Psoas muscle (tissue), 8 donors: ENCODE measurements around the gene MRPL1. TPM values are rescaled to one million over a fixed set of nuclear protein-coding genes. Genes with fewer than 3 reads are reported as not detected.
A peak's percentile ranks its signal among the peaks of the same experiment; 100 is the strongest.

ENCODE experiments used
- ATAC-seq, 4 donors: fragments of 200-7000 bp; cut with Tn5 transposase; one replicate each; pipeline ENCODE4 v1.9.1; 2020; ENCODE audit warnings: moderate library complexity in 3 of 4, mild to moderate bottlenecking in 2 of 4
- DNase-seq, 2 donors: peaks; one replicate each; pipeline ENCODE4 v3.0.0-alpha.2; 2020
- H3K27ac ChIP-seq: fragments of 200-600 bp; one replicate; pipeline ENCODE4 v1.8.0; 2022
- H3K27me3 ChIP-seq, 3 donors: fragments of 200-600 bp in 1 of 3; one replicate each; pipeline versions ENCODE4 v1.6.1 to v1.8.0; 2013 to 2022; ENCODE audit warnings: low read length in 2 of 3, mild to moderate bottlenecking in 2 of 3, moderate library complexity in 1 of 3; ENCODE audit not compliant: insufficient read depth in 3 of 3
- H3K36me3 ChIP-seq, 2 donors: fragments of 200-600 bp in 1 of 2; one replicate each; pipeline versions ENCODE4 v1.6.1 to v1.8.0; 2013 to 2022; ENCODE audit warnings: low read depth in 1 of 2, mild to moderate bottlenecking in 1 of 2, moderate library complexity in 1 of 2; ENCODE audit not compliant: insufficient read depth in 1 of 2
- H3K4me1 ChIP-seq: fragments of 200-600 bp; one replicate; pipeline ENCODE4 v1.8.0; 2022
- H3K4me3 ChIP-seq: fragments of 200-600 bp; one replicate; pipeline ENCODE4 v1.8.0; 2022; ENCODE audit warnings: mild to moderate bottlenecking
- H3K9me3 ChIP-seq: fragments of 200-600 bp; one replicate; pipeline ENCODE4 v1.8.0; 2022
- CTCF ChIP-seq: fragments of 200-600 bp; IDR thresholded peaks from one replicate; pipeline ENCODE4 v1.8.0; 2022; ENCODE audit warnings: antibody characterized with exemption
- WGBS, 3 donors: extraction: QIAGEN DNeasy Blood & Tissue Kit; methylation state at CpG; one replicate each; pipeline versions ENCODE4 v1.1.6 to v1.1.7; 2013; 5-methylcytosine and 5-hydroxymethylcytosine counted together
- intact Hi-C, 2 donors: fragments of 100-400 bp; cut with DNase I; formaldehyde crosslinking; loops; one replicate each; pipeline versions ENCODE4 v1.11.0 to v1.14.2; 2022
- polyA plus RNA-seq, 3 donors: library from polyadenylated mRNA; stranded (reverse); fragments of 200-250 nt; gene quantifications; one replicate each; pipeline ENCODE4 v1.2.3, GENCODE V29; 2013
- total RNA-seq, 4 donors: library from RNA; stranded (reverse); fragmentation: NEBNext Ultra II Directional in 2 of 4; extraction: Animal tissue kit (Norgen Biotek cat#: 25700) in 2 of 4; gene quantifications; one replicate each; pipeline versions ENCODE4 v1.2.1 to v1.2.4, GENCODE V29; 2021 to 2023
- donor health status: healthy with polysubstance abuse.
- donor health status: DM: no; HTN: no; CAD: no; lungs with moderate emphysema.
- donor health status: Bipolar disorder and iron deficiency.
- donor health status: healthy.
- donor health status: DM: yes; HTN: yes; CAD: no.
- donor health status: DM: no; HTN: no; CAD: no.
- donor health status: DM: no; HTN: no; CAD: no.
- donor health status: DM: yes; HTN: yes; CAD: no.

The MRPL1 gene
- total and polyA plus RNA-seq, 7 donors, result 28.1 to 64.6 (median 38.3) TPM

GRCh38 chr4:77820649-77821561 is 41.7 kb upstream of the MRPL1 start:
- Histone ChIP-seq H3K27me3 (no peaks in the 10 kb centered on the region), H3K36me3 (no peaks in the 10 kb centered on the region), H3K4me1 (peaks cover 42% of the 10 kb centered on the region), H3K9me3 (no peaks in the 10 kb centered on the region), H3K27ac (peak overlapping the region; percentile 96), H3K4me3 (peak overlapping the region; percentile 86)
- TF ChIP-seq CTCF, result no peak
- intact Hi-C loops, result loop anchor here (1.0 to 5.0 kb wide), 3 partner anchors 36 to 44 kb away; partner anchors contain the start of gene MRPL1 (in 1 of the 2)
- DNase-seq (no peak), ATAC-seq (no peak)
- WGBS, 3 donors, result 3 to 7% (median 4%) methylated on average over 14 of the region's 14 CpGs

- peak overlapping the region; percentile 96 for H3K27ac ChIP-seq
- H3K27me3 ChIP-seq, result no peaks in the 10 kb centered on the region
- ATAC-seq (no peak), DNase-seq (no peak)
- no peaks in the 10 kb centered on the region for H3K9me3 ChIP-seq
- H3K4me1 ChIP-seq, result peaks cover 33% of the 10 kb centered on the region
- 19 to 58% (median 29%) methylated on average over 1 of the region's 1 CpG for WGBS, 3 donors
- peak overlapping the region; percentile 86 for H3K4me3 ChIP-seq
- H3K36me3 ChIP-seq, result no peaks in the 10 kb centered on the region
- no peak for TF ChIP-seq CTCF
- intact Hi-C loops, result loop anchor here (5.0 kb wide), 2 partner anchors 36 to 44 kb away; no protein-coding TSS in a partner anchor
Observed at GRCh38 chr4:77821775-77822174, 40.9 kb upstream of the MRPL1 start.

GRCh38 chr4:77826275-77826674 is 36.4 kb upstream of the MRPL1 start:
- intact Hi-C loops, result no loop called here
- H3K4me1 ChIP-seq, result peaks cover 15% of the 10 kb centered on the region
- 80 to 86% (median 81%) methylated on average over 6 of the region's 6 CpGs for WGBS, 3 donors
- H3K27me3 ChIP-seq, result no peaks in the 10 kb centered on the region
- H3K4me3 ChIP-seq, result no peak overlapping the region
- H3K27ac ChIP-seq, result no peak overlapping the region
- H3K36me3 ChIP-seq, result no peaks in the 10 kb centered on the region
- no peak for ATAC-seq
- DNase-seq, result no peak
- no peaks in the 10 kb centered on the region for H3K9me3 ChIP-seq
- no peak for TF ChIP-seq CTCF

GRCh38 chr4:77827343-77827742 is 35.3 kb upstream of the MRPL1 start:
- DNase-seq, result no peak
- H3K36me3 ChIP-seq, result no peaks in the 10 kb centered on the region
- no peak overlapping the region for H3K4me3 ChIP-seq
- intact Hi-C loops, result no loop called here
- no peak for TF ChIP-seq CTCF
- no peak for ATAC-seq
- H3K27ac ChIP-seq, result no peak overlapping the region
- no peaks in the 10 kb centered on the region for H3K9me3 ChIP-seq
- H3K4me1 ChIP-seq, result peaks cover 5% of the 10 kb centered on the region
- no peaks in the 10 kb centered on the region for H3K27me3 ChIP-seq
